Tibial artery (tissue), 4 donors: Measurements from ENCODE around the gene LRRC27.

Experiments
- DNase-seq, 2 donors: peaks; one replicate each; pipeline ENCODE4 v3.0.0-alpha.2; 2019
- H3K27ac ChIP-seq, 2 donors: fragments of 200-600 bp; sonication (generic) in 1 of 2; 1 replicate in 1 of 2; 2 replicates in 1 of 2; pipeline ENCODE4 v1.5.1; 2018 to 2019; ENCODE audit warnings: mild to moderate bottlenecking in 1 of 2
- H3K27me3 ChIP-seq, 2 donors: fragments of 200-600 bp; sonication (generic) in 1 of 2; one replicate each; pipeline versions ENCODE4 v1.5.1 to v1.6.0; 2016 to 2019
- H3K36me3 ChIP-seq, 3 donors: fragments of 200-600 bp; sonication (generic) in 2 of 3; one replicate each; pipeline ENCODE4 v1.5.1; 2016 to 2019; ENCODE audit warnings: mild to moderate bottlenecking in 2 of 3
- H3K4me1 ChIP-seq, 4 donors: fragments of 200-600 bp; sonication (generic) in 2 of 4; 1 replicate in 3 of 4; 2 replicates in 1 of 4; pipeline ENCODE4 v1.5.1; 2016 to 2019
- H3K4me3 ChIP-seq, 2 donors: fragments of 200-600 bp; sonication (generic) in 1 of 2; 1 replicate in 1 of 2; 2 replicates in 1 of 2; pipeline ENCODE4 v1.5.1; 2018 to 2019; ENCODE audit warnings: mild to moderate bottlenecking in 2 of 2
- H3K9me3 ChIP-seq, 3 donors: fragments of 200-600 bp; sonication (generic) in 1 of 3; one replicate each; pipeline ENCODE4 v1.5.1; 2016 to 2019
- intact Hi-C: fragments of 100-400 bp; cut with DNase I; formaldehyde crosslinking; loops from one replicate; pipeline ENCODE4 v1.15.0; 2023; ENCODE audit warnings: low total_unique reads
- TF ChIP-seq, protein P1 (sequence below), 2 experiments: fragments of 200-600 bp in 1 of 2; fragments of 450-650 bp in 1 of 2; IDR thresholded peaks; one replicate each; pipeline ENCODE4 v1.5.1; 2017 to 2019; ENCODE audit warnings: antibody characterized with exemption in 2 of 2, mild to moderate bottlenecking in 1 of 2, moderate library complexity in 1 of 2

The LRRC27 gene

DNA sequence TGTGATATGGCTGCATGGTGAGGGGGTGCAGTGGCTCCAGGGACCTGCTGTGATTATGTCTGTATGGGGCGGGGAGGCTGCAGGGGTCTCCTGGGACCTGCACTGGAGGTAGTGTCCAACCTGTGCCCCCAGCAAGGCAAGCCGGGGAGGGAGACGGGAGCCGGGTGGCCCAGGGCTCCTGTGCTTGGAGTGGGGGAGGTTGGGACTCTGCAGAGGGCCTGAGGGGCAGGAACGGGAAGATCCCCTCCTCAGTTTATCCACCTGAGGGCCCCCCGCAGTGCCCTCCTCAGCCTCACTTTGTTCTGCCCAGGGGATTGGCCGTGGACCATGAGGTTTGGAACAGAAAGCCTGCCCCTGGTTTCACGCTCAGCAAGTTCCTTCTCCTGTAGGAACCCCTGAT, 42.2 kb downstream of the LRRC27 start:
- H3K27ac ChIP-seq, result no peak overlapping the region
- TF ChIP-seq, protein P1, sequence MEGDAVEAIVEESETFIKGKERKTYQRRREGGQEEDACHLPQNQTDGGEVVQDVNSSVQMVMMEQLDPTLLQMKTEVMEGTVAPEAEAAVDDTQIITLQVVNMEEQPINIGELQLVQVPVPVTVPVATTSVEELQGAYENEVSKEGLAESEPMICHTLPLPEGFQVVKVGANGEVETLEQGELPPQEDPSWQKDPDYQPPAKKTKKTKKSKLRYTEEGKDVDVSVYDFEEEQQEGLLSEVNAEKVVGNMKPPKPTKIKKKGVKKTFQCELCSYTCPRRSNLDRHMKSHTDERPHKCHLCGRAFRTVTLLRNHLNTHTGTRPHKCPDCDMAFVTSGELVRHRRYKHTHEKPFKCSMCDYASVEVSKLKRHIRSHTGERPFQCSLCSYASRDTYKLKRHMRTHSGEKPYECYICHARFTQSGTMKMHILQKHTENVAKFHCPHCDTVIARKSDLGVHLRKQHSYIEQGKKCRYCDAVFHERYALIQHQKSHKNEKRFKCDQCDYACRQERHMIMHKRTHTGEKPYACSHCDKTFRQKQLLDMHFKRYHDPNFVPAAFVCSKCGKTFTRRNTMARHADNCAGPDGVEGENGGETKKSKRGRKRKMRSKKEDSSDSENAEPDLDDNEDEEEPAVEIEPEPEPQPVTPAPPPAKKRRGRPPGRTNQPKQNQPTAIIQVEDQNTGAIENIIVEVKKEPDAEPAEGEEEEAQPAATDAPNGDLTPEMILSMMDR (IDR thresholded peaks at IDR 0.05), result no peak
- H3K4me3 ChIP-seq, result no peak overlapping the region
- no peaks in the 10 kb centered on the region for H3K4me1 ChIP-seq
- peak in 1 of 2 donors; percentile 44 for DNase-seq
- H3K27me3 ChIP-seq, result no peaks in the 10 kb centered on the region
- intact Hi-C loops, result no loop called here
- no peaks in the 10 kb centered on the region for H3K9me3 ChIP-seq
- peaks cover 0 to 14% (median 4%) of the 10 kb centered on the region in 3 donors for H3K36me3 ChIP-seq

DNA sequence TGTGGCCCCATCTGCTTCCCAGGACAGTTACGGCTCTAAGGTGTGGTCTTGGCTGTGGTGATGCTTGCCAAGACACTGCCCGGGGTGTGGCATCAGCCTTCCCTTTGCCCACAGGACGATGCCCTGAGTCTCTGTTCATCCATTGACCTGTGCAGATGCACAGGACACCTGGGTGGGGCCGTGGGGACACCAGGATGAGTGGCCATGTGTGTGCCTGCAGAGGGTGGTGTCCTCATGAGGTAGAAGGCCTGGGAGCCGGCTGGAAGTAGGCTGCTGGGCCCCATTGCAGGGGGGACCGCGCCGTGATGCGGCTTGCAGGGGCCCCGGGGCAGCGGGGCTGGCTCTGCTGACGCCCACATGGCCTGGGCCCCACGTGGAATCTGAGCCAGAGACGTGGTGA, 42.6 kb downstream of the LRRC27 start:
- no peaks in the 10 kb centered on the region for H3K4me1 ChIP-seq
- peaks cover 0 to 13% (median 5%) of the 10 kb centered on the region in 3 donors for H3K36me3 ChIP-seq
- DNase-seq, result peak in 1 of 2 donors; percentile 55
- H3K27ac ChIP-seq, result no peak overlapping the region
- no peak overlapping the region for H3K4me3 ChIP-seq
- no peaks in the 10 kb centered on the region for H3K27me3 ChIP-seq
- intact Hi-C loops, result no loop called here
- TF ChIP-seq, protein P1 (IDR thresholded peaks at IDR 0.05), result no peak
- H3K9me3 ChIP-seq, result no peaks in the 10 kb centered on the region

DNA sequence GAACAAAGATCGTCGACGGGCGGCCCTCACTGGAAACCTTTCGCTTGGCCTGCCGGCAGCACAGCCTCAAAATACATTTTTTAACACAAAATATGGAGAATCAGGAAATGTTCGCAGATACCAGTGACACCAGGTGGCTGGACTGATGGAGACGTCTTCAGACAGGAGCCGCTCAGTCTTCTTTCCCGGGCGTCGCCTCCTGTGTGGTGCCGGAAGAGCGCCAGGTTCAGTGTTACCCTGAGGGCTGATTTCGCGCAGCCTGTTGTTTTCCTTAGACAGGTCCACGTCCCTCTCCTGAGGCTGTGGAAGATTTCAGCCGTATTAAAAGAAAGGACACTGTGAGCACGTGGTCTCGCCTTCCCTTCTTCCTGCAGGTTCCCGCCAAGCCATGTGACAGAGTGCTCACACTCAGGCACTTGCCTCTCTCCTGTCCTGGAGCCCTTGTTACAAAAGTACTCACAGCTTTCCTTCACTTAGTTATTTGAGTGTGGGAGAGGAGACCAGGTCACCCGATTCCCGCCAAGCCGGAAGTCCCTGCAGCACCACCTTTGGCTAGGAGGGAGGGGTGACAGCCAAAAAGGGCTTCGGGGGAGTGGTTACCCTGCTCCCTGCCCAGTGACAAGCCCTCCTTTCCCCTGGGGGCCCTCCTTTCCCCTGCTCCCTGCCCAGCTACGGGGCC, 43.3 kb downstream of the LRRC27 start:
- TF ChIP-seq, protein P1 (IDR thresholded peaks at IDR 0.05), result no peak
- intact Hi-C loops, result no loop called here
- H3K4me3 ChIP-seq, result no peak overlapping the region
- H3K9me3 ChIP-seq, result no peaks in the 10 kb centered on the region
- H3K27me3 ChIP-seq, result no peaks in the 10 kb centered on the region
- peaks cover 0 to 13% (median 5%) of the 10 kb centered on the region in 3 donors for H3K36me3 ChIP-seq
- no peak overlapping the region for H3K27ac ChIP-seq
- H3K4me1 ChIP-seq, result no peaks in the 10 kb centered on the region
- DNase-seq, result peak in 1 of 2 donors; percentile 33

DNA sequence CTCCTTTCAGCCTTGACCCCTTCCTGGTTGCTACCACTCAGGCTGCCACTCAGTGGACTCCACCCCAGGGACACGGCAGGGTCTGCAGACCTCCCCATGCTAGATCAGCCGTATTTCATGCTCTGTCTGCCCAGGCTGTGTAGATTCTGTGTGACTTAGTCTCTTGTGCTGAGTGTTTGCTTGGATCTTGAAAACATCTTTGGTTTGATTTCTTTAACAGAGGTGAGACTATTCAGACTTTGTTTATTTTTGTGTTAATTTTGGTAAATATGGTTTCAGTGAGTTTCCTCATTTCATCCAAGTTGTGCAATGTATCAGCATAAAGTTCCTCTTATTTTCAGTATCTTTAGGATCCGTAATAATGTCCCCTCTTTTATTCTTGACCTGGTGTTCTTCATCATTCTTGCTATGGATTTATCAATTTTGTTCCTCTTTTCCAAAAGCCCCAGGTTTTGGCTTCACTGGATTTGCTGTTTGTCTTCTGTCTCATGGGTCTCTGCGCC, 43.9 kb downstream of the LRRC27 start:
- no peaks in the 10 kb centered on the region for H3K4me1 ChIP-seq
- peaks cover 0 to 13% (median 5%) of the 10 kb centered on the region in 3 donors for H3K36me3 ChIP-seq
- no peak overlapping the region for H3K27ac ChIP-seq
- no peak for DNase-seq
- intact Hi-C loops, result no loop called here
- H3K4me3 ChIP-seq, result no peak overlapping the region
- H3K9me3 ChIP-seq, result peaks cover 0 to 3% (median 0%) of the 10 kb centered on the region in 3 donors
- no peaks in the 10 kb centered on the region for H3K27me3 ChIP-seq
- TF ChIP-seq, protein P1 (IDR thresholded peaks at IDR 0.05), result no peak

DNA sequence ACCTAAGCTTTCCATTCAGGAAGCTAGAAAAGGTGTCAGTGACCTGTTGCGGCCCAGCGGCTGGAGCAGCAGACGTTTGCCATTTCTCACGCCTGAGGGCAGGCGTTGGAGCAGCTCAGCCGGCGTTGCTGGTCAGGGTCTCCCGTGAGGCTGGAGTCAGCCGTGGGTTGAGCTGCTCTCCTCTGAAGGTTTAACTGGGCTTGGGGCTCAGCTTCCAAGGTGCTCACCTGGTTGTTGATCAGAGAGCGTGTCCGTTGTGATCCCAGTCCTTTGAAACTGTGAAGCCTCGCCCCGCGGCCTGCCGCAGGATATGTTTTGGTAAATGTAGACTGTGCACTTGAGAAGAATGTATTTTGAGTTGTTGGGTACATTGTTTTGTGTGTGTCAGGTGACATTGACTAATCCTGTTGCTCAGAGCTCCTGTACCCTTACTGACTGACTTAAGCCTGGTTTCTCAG, 44.4 kb downstream of the LRRC27 start:
- Histone ChIP-seq H3K4me1 (no peaks in the 10 kb centered on the region), H3K9me3 (peaks cover 0 to 7% (median 3%) of the 10 kb centered on the region in 3 donors), H3K4me3 (no peak overlapping the region), H3K36me3 (peaks cover 0 to 13% (median 5%) of the 10 kb centered on the region in 3 donors), H3K27me3 (no peaks in the 10 kb centered on the region), H3K27ac (no peak overlapping the region)
- intact Hi-C loops, result no loop called here
- TF ChIP-seq, protein P1 (IDR thresholded peaks at IDR 0.05), result no peak
- peak in 1 of 2 donors; percentile 47 for DNase-seq
